ENCODE data around the gene FAM193A.
A peak's percentile ranks its signal among the peaks of the same experiment; 100 is the strongest.
"Not testable (repeated sequence)": the region's sequence is repeated elsewhere in the genome, so short reads cannot be mapped to it uniquely, and the experiment has no call there.

FAM193A gene

DNA sequence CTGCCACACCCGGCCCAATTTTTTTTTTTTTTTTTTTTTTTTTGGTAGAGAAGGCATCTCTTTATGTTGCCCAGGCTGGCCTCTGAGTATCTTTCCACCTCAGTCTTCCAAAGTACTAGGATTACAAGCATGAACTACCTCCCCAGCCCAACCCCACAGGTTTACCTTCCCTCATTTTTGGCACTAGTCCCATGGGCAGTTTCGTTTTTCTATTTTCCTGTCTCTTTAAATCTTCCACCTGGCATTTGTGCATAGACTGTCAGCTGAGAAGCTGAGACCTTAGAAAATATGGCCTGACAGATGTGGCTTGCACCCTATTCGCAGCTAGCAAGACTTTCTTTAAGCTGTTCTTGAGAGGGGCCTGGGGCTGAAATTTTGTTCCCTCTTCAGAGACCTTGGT lies 191.8 kb downstream of the FAM193A start:
- no peak for DNase-seq (ENCODE audit: low read depth in 2 of 2)

DNA sequence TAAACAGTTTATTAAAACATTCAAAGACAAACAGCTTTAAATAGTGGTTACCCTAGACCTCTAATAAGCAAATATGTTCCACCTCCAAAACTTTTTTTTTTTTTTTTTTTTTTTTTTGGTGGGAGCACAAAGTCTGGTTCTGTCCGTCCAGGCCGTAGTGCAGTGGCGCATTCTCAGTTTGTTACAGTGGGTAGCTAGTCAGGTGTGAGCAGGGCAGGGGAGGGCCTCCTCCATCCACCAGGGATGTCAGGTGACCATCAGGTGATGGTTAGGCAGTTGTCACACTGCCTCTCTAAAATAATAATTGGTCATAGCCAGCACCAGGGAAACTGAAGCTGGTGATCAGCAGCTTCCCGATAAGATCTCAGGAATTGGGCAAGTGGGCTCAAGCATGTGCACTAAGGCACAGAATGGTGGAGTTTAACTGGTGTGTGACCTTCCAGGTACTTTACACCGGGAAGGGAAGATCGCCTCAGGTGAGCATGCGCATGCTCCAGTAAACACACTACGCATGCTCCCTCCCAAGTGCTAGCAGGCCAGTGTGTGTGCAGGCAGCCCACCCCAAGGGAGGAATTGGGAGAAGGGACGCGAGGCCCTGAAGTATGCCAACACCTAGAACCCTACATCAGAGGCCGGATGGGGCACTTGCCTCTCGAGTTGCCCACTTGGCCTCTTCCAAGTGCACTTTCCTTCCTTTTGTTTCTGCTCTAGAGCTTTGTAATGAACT lies 192.5 kb downstream of the FAM193A start:
- no peak for DNase-seq (ENCODE audit: low read depth in 2 of 2)

DNA sequence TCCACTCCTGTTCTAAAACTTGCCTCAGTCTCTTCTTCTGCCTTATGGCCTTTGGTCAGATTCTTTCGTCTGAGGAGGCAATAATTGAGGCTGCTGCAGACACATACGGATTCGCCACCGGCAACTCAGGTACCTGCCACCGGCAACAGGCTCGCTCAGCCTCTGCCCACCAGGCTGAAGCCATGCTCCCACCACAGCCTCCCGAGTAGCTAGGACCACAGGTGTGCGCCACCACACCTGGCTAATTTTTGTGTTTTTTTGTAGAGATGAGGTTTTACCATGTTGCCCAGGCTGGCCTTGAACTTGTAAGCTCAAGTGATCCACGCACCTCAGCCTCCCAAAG lies 193.1 kb downstream of the FAM193A start:
- no peak for DNase-seq (ENCODE audit: low read depth in 2 of 2)

DNA sequence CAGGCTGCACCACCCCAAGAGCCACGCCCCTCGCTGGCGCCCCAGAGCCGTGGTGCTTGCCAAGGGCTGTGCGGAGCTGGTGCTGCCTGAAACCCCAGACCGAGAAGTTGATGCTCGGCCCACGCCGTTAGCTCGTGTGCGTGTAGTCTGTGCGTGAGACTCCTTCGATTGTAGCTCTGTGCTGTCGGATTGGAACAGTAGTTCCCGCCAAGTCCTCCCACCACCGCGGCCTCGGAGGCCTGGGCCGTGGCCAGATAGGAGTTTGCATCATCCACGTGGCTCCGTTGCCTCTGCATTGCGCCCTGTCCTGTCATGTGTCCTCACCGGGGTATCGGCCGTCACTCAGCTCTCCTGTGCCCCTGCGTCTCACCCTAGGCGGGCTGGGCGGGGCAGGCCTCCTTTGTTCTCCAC lies 195.5 kb downstream of the FAM193A start:
- no peak for DNase-seq (ENCODE audit: low read depth in 2 of 2)

DNA sequence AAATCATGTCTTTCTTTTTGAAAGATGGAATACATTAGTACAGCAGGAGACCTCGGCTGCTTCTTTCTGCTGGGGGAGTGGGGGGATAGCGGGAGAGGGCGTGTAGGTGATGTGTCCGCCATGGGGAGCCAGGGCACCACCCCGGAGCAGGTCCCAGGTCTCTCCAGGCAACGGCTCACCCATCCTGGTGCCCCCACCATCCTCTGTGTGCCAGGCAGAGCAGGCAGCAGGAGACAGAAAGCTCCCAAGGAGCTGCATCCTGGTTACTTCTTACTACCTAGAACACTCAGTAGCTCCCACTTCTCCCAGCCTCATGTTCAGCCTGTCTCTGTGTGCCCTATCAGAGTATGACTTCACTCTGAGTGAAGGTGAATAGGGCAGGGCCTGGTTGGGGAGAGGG lies 196.1 kb downstream of the FAM193A start:
- no peak for DNase-seq (ENCODE audit: low read depth in 2 of 2)

DNA sequence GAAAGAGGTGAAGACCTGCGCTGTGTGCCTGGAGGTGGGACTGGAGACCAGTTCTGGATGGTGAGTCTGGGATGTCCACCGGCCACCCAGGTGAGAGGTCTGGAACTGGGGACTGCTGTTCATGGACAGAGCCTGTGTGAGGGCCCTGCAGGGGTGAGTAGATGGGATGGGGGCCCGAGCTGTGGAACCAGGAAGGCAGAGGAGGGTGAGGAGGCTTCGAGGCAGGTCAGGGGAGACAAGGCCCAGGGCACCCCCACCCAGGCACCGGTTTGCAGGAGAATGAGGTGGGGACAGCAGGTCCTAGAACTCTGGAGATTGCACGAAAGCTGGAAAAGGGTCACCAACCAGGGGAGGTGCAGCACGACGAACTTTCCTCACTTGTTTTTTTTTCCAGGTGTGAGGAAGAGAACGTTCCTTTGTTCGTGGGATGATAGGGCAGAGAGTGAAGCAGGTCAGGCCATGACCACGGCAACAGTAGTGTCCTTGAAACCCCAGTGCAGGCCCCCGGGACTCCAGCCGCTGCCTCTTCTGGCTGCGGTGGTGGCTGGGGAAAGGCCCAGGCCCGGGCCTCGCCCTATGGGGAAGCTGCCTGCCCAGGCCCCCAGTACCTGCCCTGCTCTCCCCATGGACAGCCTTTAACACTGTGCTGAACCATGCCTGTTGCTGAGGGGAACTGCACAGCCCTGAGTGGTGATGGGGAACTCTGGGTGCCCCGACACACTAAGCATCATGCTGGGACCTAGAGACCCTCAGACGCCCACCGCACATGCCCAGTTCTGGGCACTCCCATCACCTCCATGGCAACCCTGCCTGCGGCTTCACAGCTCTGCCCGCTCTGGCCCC lies 196.8 kb downstream of the FAM193A start:
- no peak for DNase-seq (ENCODE audit: low read depth in 2 of 2)

DNA sequence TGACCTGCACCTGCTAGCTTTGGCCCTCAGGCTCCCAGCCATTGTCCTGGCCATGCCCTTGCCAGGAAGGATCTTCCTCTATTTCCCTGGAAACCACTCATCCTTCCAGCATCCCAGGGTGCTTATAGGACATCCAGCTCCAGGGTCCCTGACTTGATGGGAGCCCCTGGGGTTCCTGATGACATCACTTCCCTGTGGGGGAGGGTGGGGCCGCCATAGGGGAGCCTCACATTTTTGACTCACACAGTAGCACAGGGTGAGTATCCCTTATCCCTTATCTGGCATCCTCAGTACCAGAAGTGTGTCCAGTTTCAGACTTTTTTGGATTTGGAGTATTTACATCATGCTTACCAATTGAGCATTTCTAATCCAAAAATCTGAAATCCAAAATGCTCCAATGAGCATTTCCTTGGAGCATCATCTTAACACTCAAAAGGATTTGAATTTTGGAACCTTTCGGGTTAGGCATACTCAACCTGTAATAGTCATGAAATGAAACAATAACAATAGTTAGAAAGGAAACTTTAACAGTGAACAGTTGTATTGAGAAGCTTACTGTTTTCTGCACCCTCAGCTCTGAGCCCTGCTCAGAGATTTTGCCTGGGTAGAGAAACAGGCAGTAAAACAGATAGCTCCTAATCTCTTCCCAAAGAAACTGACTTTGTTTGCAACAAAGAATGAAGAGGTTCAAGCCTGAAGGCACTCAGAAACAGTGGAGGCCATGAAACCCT lies 197.6 kb downstream of the FAM193A start:
- no peak for DNase-seq (ENCODE audit: low read depth in 2 of 2)

DNA sequence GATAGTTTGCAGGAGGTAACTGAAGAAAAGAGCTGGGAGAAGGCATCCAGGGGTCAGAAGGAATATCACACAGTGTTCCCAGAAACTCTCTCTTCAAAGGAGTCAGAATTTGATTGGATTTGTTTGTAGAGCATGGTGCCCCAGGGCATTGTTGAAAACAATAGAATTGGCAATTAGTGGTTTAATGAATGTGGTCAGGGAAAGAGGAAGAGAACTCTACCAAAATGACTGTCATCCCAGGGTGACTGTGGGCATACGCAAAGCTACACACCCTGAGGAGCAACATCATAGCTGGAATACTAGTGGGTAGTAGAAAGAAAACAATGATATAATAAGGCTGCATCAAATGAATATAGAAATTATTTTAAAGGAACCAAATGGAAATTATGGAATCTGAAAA lies 198.2 kb downstream of the FAM193A start:
- no peak for DNase-seq (ENCODE audit: low read depth in 2 of 2)

DNA sequence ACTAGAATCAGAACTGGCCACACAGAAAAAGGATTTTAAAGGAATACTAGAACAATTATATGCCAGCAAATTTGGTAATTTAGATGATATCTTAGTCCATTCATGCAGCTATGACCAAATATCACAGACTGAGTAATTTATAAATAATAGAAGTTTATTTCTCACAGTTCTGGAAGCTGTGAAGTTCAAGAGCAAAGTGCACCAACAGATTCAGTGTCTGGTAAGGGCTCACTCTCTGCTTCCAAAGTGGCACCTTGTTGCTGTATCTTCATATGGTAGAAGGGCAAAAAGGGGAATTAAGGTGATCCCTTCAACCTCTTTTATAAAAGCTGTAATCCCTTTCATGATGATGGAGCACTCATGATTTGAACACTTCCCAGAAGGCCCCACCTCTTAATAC lies 199.4 kb downstream of the FAM193A start:
- DNase-seq (ENCODE audit: low read depth in 2 of 2), result no peak

DNA sequence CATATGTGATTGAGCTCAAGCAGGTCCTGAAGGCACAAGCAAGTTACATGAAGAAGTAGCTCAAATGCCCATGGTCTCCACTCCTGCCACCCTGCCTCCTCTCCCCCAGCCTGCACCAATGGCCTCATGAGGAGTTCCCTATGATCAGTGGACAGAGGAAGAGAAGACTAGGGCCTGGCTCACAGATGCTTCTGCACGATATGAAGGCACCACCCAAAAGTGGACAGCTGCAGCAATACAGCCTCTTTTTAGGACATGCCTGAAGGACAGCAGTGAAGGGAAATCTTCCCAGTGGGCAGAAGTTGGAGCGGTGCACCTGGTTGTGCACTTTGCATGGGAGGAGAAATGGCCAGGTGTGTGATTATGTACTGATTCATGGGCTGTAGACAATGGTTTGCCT lies 201.8 kb downstream of the FAM193A start:
- DNase-seq (ENCODE audit: low read depth in 2 of 2), result not testable (repeated sequence)

DNA sequence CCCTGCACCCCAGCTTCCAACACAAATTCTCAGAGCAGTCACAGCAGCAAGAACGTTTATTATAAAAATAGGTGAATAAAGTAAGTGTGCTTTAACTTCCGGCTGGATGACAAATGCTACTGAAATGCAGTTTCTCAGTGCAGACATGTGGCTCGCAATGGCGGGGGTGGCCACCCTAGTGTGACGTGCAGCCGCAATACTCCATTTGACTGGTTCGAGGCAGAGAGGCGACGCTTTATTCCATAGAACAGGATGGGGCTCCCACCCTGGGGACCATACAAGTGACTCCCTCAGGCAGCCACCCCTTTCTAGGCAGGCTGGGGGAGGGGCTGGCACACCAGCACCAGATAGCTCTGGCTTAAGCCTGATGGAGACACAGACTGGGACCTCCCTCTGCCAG lies 205.2 kb downstream of the FAM193A start:
- DNase-seq (ENCODE audit: low read depth in 2 of 2), result no peak

DNA sequence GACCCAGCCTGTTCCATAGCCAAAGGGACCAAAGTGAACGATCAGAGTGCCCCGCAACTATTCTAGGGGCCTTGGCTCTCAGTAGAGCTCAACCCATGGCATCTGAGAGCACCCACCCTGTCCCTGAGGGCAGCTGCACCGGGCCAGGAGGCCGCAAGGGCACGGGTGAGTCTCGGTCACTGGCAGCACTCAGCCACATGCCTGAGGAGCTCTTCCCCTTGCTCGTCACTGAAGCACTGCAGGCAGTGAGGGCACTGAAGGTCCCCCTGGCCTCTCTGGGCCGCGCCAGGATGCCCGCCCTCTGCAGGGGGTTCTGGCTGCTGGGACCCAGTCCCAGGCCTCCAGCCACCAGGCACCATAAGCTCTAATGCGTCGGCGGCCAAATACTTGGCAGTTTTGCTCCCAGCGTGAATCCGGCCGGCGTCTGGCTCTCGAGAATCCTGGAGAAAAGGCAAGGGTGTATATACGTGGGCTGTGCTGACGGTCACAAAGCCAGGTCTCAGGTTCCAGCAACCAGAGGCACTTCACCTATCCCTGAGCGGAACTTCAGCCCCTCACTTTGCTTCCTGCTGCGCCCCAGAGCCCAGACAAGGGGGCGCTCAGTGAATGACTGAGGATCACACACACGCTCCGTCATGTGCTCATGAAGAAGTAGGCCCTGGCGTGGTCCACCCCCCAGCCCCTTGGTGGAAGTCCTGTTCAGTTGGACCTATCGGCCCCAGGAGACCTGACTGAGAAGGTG lies 205.8 kb downstream of the FAM193A start:
- DNase-seq (ENCODE audit: low read depth in 2 of 2), result no peak

DNA sequence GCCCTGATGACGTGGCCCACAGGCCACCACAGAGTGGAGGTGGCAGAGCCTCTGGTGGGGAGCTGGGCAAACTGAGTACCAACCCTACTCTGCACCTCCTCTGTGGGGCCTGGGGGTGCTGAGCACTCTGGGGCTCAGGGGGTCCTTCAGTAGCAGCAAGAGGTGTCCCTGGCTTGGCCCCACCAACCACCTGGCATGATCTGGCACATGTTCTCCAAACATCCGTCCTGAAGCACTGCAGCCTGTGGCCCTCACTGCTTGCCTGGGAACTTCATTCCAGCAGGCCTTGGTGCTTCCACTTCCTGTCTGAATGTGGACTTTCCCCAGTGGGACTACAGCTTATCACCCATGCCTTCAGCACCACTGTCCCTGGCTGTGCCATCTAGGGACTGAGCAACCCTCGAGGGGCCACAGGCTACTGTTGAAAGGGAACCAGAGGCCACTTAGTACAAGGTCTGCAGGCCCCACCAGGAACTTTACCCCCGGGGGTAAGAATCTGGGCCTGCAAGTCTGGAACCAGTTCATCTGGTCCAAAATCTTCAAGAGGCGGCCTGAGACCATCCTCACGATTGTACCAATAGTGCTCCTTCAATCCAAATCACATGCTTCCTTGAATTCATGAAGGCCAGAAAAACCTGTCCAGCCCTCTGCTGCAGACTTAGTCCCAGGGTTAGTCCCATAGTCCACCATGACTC lies 206.5 kb downstream of the FAM193A start:
- no peak for DNase-seq (ENCODE audit: low read depth in 2 of 2)

DNA sequence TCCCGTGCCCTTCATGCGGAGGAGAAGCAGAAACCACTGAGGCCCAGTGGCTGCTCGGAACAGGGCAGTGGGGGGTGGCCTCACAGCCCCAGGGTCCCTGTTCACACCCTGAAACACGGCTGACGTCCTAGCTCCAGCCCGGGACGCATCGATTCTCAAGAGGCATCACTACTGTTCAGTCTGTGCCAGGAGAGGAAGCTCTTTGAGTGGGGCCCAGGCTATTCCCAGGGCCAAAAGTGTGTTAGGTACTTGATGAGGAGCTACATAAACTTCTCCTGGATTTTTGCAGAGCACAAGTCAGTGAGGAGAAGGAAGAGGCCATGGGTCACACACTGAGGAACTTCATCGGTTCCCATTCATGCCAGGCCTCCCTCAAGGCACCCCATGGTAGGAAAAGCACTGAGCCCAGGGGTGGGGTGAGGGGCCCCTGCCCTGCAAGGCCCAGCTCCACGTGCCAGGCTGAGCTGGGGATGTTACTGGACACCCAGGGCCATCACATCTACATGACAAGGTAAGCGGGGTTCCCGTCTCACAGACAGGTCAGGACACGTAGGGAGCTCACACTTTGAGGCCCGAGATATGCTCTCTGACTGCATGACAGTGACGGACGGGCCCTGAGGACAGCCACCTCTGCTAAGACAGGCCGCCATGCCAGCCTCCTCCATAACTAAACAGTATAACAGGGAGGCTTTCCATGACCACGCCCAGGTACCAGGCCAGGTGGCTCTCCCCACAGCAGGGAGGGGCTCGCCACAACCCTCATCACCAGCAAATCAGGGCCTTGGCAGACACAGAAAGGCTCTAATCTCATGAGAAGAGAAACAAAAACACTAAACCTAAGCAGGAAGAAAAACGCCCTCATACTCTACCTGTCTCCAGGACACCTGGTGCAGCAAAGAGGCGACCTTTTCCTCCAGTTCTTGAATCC lies 207.3 kb downstream of the FAM193A start:
- no peak for DNase-seq (ENCODE audit: low read depth in 2 of 2)

DNA sequence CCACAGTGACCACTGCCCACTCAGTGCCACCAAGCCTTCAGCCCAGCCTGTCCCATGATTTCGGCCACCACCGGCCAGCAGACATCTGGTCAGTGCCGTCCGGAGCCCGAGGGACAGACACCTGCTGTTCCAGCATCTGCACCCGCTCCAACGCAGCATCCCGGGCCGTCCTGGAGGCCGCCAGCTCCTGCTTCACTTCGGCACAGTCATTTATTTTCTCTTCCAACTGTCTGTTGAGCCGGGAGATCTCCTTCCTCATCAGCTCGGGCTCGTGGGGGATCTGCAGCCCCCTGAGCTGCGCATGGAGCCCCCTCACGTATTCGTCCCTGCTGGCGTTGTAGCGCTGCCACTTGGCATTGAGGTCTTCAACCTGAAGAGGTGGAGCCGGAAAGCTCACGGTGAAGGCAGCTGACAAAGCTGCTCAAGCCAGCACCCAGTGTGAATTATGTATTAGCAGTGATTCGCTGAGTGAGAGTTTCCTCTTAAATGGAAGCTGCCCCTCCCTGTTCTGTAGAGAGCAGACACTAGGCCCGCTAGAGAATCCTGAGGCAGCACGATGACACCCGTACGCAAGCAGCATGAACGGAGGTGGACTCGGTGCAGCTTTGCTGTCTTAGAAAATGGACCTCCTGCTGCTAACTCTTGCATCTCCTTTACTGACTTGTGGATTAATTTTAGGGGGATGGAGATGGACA lies 208.3 kb downstream of the FAM193A start:
- no peak for DNase-seq (ENCODE audit: low read depth in 2 of 2)

DNA sequence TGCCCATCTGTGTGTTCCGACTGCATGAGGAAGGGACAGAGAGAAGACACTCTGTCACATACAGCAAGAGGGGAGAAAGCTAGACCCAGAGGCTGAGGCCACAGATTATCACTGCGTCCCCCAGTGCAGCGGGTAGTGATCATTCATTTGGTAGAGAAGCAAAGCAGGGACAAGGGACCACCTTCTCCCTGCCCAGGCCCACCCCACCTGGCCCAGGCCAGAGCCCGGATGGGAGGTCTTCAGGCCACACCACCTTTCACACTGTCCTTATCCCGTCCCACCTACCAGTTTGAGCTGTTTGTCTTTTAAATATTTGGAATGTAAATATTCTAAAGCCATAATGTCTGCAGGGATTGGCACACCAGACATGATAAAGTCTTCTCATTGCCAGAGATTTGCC lies 209.1 kb downstream of the FAM193A start:
- no peak for DNase-seq (ENCODE audit: low read depth in 2 of 2)

DNA sequence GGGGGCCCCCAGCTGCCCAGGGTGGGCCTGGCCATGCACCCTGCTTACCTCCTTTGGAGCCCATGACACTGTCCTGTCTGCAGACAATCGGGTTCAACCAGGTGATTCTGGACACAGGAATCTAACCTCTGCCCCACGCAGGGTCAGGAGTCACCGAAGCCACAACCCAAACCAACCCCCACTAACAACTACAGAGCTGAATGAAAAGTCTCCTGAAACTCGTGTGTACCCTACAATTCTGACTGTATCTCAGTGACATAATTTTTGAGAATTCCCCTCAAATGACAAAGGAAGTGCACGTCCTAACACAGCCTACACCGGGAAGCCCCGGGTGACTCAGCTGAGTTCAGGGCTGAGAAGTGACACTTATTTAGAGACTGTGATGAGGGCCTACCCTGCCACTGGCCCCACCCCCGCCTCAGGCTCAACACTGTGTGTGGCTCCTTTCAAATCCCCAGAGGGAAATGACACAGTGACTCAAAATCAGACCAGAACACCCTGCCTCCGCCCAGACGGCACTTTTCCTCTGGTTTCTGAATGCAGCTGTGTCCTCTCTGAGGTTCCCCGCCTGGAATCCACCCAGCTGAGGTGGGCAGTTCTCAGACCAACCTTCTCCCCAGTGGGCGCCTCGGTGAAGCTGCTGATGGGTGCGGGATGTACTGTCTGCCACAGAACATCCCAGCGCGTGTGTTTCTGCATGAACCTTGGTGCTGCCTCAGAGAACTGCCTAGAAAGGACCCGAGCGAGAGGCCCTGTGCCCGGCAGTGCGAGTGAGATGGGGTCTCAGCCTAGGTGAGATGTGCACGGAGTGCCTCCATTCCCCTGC lies 209.7 kb downstream of the FAM193A start:
- DNase-seq (ENCODE audit: low read depth in 2 of 2), result peak; percentile 69 to 85

DNA sequence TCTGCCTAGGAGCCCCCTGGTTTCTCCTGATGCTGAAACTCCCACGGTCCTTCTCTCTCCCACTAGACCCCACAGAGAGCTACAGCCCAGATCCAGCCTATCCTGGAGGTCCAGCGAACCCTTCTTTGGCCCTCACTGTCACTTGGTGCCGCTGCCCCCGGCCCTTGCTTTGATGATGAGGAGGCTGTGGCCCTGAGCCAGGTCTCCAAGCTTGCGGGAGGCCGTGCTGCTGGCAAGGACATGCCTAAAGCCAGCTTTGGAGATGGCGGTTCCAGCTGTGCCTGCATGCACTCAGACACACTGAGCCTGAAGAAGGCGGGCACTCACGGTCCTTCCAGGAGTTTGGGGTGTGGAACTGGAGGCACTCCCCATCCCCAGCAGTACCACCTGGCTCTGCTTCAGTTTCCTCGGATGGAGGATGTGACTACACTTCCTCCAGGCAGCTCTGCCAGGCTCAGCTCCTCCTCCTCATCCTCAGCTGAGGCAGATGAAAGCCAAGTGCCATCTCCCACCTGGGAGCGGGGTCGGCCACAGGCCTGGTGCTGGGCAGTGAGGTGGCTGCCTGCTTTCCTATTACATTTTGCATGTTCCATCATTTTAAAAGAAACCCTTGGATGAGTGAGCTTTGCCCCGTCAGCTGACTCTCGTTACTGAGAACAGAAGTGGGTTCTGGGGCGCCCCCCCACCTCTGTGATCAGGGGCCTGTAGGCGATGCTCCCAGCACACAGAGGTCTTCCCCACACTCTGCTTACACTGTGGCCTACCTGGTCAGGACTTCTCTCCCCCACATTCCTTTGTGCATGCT lies 210.6 kb downstream of the FAM193A start:
- DNase-seq (ENCODE audit: low read depth in 2 of 2), result no peak
